Activated CD8-positive, alpha-beta memory T cell treated with anti-CD3 and anti-CD28 coated beads for 24 hours (primary cell): ENCODE results near the gene PNPT1.
"Not testable (repeated sequence)": the region's sequence is repeated elsewhere in the genome, so short reads cannot be mapped to it uniquely, and the experiment has no call there.

Source experiments
- DNase-seq: peaks from one replicate; pipeline ENCODE4 v3.0.0-alpha.2; 2020

PNPT1 gene

GRCh38 chr2:55693181-55694125 is at the start of gene PNPT1:
TSS of gene PNPT1 (minus strand) at chr2:55693844. CDS start at chr2:55693823, 21 bp downstream.
- DNase-seq = peak; percentile 97

- DNase-seq = no peak
Measured at GRCh38 chr2:55742996-55743395, 49.4 kb upstream of the PNPT1 start.

- DNase-seq = not testable (repeated sequence)
Measured at GRCh38 chr2:55736019-55736536, 42.4 kb upstream of the PNPT1 start.

GRCh38 chr2:55734726-55735125 is 41.1 kb upstream of the PNPT1 start:
- no peak for DNase-seq

- DNase-seq = no peak
Measured at GRCh38 chr2:55733335-55733734, 39.7 kb upstream of the PNPT1 start.

- no peak for DNase-seq
Measured at GRCh38 chr2:55732854-55733253, 39.2 kb upstream of the PNPT1 start.

GRCh38 chr2:55729136-55729685 is 35.6 kb upstream of the PNPT1 start:
- no peak for DNase-seq

- DNase-seq = no peak
Measured at GRCh38 chr2:55721596-55722215, 28.1 kb upstream of the PNPT1 start.

- no peak for DNase-seq
Measured at GRCh38 chr2:55720417-55720816, 26.8 kb upstream of the PNPT1 start.

GRCh38 chr2:55719852-55720251 is 26.2 kb upstream of the PNPT1 start:
- DNase-seq = no peak

GRCh38 chr2:55718165-55719008 is 24.7 kb upstream of the PNPT1 start:
- DNase-seq = no peak

- no peak for DNase-seq
Measured at GRCh38 chr2:55715626-55716025, 22.0 kb upstream of the PNPT1 start.

GRCh38 chr2:55715178-55715577 is 21.5 kb upstream of the PNPT1 start:
- not testable (repeated sequence) for DNase-seq

GRCh38 chr2:55712477-55713060 is 18.9 kb upstream of the PNPT1 start:
- DNase-seq = no peak

GRCh38 chr2:55710025-55710424 is 16.4 kb upstream of the PNPT1 start:
- no peak for DNase-seq

- no peak for DNase-seq
Measured at GRCh38 chr2:55707751-55708150, 14.1 kb upstream of the PNPT1 start.

GRCh38 chr2:55706258-55706657 is 12.6 kb upstream of the PNPT1 start:
- not testable (repeated sequence) for DNase-seq

- no peak for DNase-seq
Measured at GRCh38 chr2:55705027-55705653, 11.5 kb upstream of the PNPT1 start.

- no peak for DNase-seq
Measured at GRCh38 chr2:55703350-55703749, 9.7 kb upstream of the PNPT1 start.

- not testable (repeated sequence) for DNase-seq
Measured at GRCh38 chr2:55692740-55693139, 904 bp downstream of the PNPT1 start.

GRCh38 chr2:55672630-55673029 is 21.0 kb downstream of the PNPT1 start:
- DNase-seq = no peak

- no peak for DNase-seq
Measured at GRCh38 chr2:55668956-55669355, 24.7 kb downstream of the PNPT1 start.
